Epithelial cell of proximal tubule (primary cell): ENCODE data around the gene ZNF493. TPM values are rescaled to one million over a fixed set of nuclear protein-coding genes. Genes with fewer than 3 reads are reported as not detected.

Experiments
- DNase-seq: peaks from one replicate; pipeline ENCODE4 v3.0.0-alpha.2; 2011; ENCODE audit warnings: low read depth
- H3K4me3 ChIP-seq: 2 replicates; pipeline ENCODE4 v1.5.1; 2011; ENCODE audit warnings: low read depth, mild to moderate bottlenecking, low read length
- CTCF ChIP-seq: conservative IDR thresholded peaks from 2 replicates; pipeline ENCODE4 v1.5.1; 2012; ENCODE audit warnings: low read depth, mild to moderate bottlenecking, low read length
- total RNA-seq: library from RNA; depleted of rRNA; stranded (reverse); fragments of >200 nt; gene quantifications from 2 replicates; pipeline ENCODE4 v1.2.3, GENCODE V29; 2015

The ZNF493 gene
- total RNA-seq, 1 donor from 2014 or later: 6.2 TPM

- H3K4me3 ChIP-seq: no peak overlapping the region
- no peak for DNase-seq
- TF ChIP-seq CTCF: no peak
Measured at GRCh38 chr19:21460686-21461085, 63.8 kb downstream of the ZNF493 start.

- no peak for TF ChIP-seq CTCF
- no peak for DNase-seq
Measured at GRCh38 chr19:21462540-21462939, 65.6 kb downstream of the ZNF493 start.

GRCh38 chr19:21463449-21464105 is 66.6 kb downstream of the ZNF493 start:
- peak; percentile 9 for DNase-seq
- H3K4me3 ChIP-seq: peak overlapping the region; percentile 59
- no peak for TF ChIP-seq CTCF

More at GRCh38 chr19:21462540-21462939, 65.6 kb downstream of the ZNF493 start:
- H3K4me3 ChIP-seq: no peak overlapping the region

GRCh38 chr19:21466627-21467026 is 69.7 kb downstream of the ZNF493 start:
- no peak for TF ChIP-seq CTCF

GRCh38 chr19:21468791-21469190 is 71.9 kb downstream of the ZNF493 start:
- TF ChIP-seq CTCF: no peak
- no peak for DNase-seq
- no peak overlapping the region for H3K4me3 ChIP-seq

More at GRCh38 chr19:21466627-21467026, 69.7 kb downstream of the ZNF493 start:
- no peak overlapping the region for H3K4me3 ChIP-seq
- no peak for DNase-seq

- DNase-seq: no peak
- no peak for TF ChIP-seq CTCF
- no peak overlapping the region for H3K4me3 ChIP-seq
Measured at GRCh38 chr19:21472507-21472906, 75.6 kb downstream of the ZNF493 start.

- DNase-seq: peak; percentile 6
- no peak for TF ChIP-seq CTCF
- H3K4me3 ChIP-seq: peak overlapping the region; percentile 61
Measured at GRCh38 chr19:21474671-21475181, 77.8 kb downstream of the ZNF493 start.
